ENCODE measurements around the gene TBC1D24. TPM values are rescaled to one million over a fixed set of nuclear protein-coding genes. Genes with fewer than 3 reads are reported as not detected.

The TBC1D24 gene
- total and polyA plus RNA-seq, 4 experiments from 2014 or later = 1.3 to 13.7 (median 5.7) TPM

- H3K9me3 ChIP-seq (ENCODE audit: control insufficient read depth in 1 of 2, low read length in 2 of 2) = no peaks in the 10 kb centered on the region
- intact Hi-C loops (cut with micrococcal nuclease) = no loop called here
- ChIA-PET POLR2A (ENCODE audit: partially characterized antibody) (interaction anchor here (0.6 kb wide), 1 partner anchor 752 kb away, joined by 3 read pairs; no protein-coding TSS in a partner anchor), CTCF (ENCODE audit: partially characterized antibody) (interaction anchor here (0.5 to 1.3 kb wide), 2 partner anchors 15 to 169 kb away, joined by 3 read pairs; no protein-coding TSS in a partner anchor)
- peaks cover 40% of the 10 kb centered on the region for H3K4me1 ChIP-seq (ENCODE audit: insufficient read depth, low read length)
- H3K4me3 Mint-ChIP-seq = peak overlapping the region; percentile 60 to 85 (median 76)
- no peaks in the 10 kb centered on the region for H3K36me3 Mint-ChIP-seq
- no peaks in the 10 kb centered on the region for H3K36me3 ChIP-seq (ENCODE audit: insufficient read depth, low read length)
- no peak overlapping the region for H3K27ac Mint-ChIP-seq
- H3K27ac ChIP-seq (ENCODE audit: low read depth, low read length) = no peak overlapping the region
- no peaks in the 10 kb centered on the region for H3K9me3 Mint-ChIP-seq
- peaks cover 6 to 35% (median 14%) of the 10 kb centered on the region in 4 donors for H3K4me1 Mint-ChIP-seq
- H3K27me3 Mint-ChIP-seq = peaks cover 15 to 18% of the 10 kb centered on the region in 2 donors
- H3K4me3 ChIP-seq (ENCODE audit: low read length in 2 of 2) = no peak overlapping the region
- H3K27me3 ChIP-seq (ENCODE audit: insufficient read depth, low read length) = peaks cover 29% of the 10 kb centered on the region
- no peak for DNase-seq
These were observed 2.0 kb upstream of the TBC1D24 start for GRCh38 chr16:2472885-2473445.

- intact Hi-C loops (cut with micrococcal nuclease) = no loop called here
- ChIA-PET POLR2A (ENCODE audit: partially characterized antibody) (interaction anchor here (1.5 to 1.8 kb wide), 3 partner anchors 10 to 41 kb away, joined by 5 to 8 read pairs (median 6); partner anchors contain the start of gene ATP6V0C), CTCF (ENCODE audit: partially characterized antibody) (interaction anchor here (0.5 to 1.3 kb wide), 2 partner anchors 15 to 169 kb away, joined by 3 read pairs; no protein-coding TSS in a partner anchor)
- Mint-ChIP-seq H3K4me1 (peaks cover 6 to 34% (median 14%) of the 10 kb centered on the region in 4 donors), H3K27ac (no peak overlapping the region), H3K4me3 (peak overlapping the region; percentile 71 to 85 (median 78)), H3K27me3 (peaks cover 11 to 16% of the 10 kb centered on the region in 2 donors), H3K36me3 (no peaks in the 10 kb centered on the region), H3K9me3 (no peaks in the 10 kb centered on the region)
- Histone ChIP-seq H3K27me3 (ENCODE audit: insufficient read depth, low read length) (peaks cover 29% of the 10 kb centered on the region), H3K9me3 (ENCODE audit: control insufficient read depth in 1 of 2, low read length in 2 of 2) (no peaks in the 10 kb centered on the region), H3K4me1 (ENCODE audit: insufficient read depth, low read length) (peaks cover 35% of the 10 kb centered on the region), H3K27ac (ENCODE audit: low read depth, low read length) (no peak overlapping the region), H3K36me3 (ENCODE audit: insufficient read depth, low read length) (no peaks in the 10 kb centered on the region), H3K4me3 (ENCODE audit: low read length in 2 of 2) (no peak overlapping the region)
- no peak for DNase-seq
These were observed 1.4 kb upstream of the TBC1D24 start for GRCh38 chr16:2473446-2473926.

GRCh38 chr16:2473999-2474876 is 689 bp upstream of the TBC1D24 start:
- peaks cover 25% of the 10 kb centered on the region for H3K27me3 ChIP-seq (ENCODE audit: insufficient read depth, low read length)
- intact Hi-C loops (cut with micrococcal nuclease) = loop anchor here (1.0 to 2.0 kb wide), 5 partner anchors 13 to 319 kb away; partner anchors contain the start of genes ABCA3, CCNF and TRAF7
- H3K4me3 Mint-ChIP-seq = peak overlapping the region; percentile 35 to 81 (median 73)
- ChIA-PET CTCF (ENCODE audit: partially characterized antibody) (interaction anchor here (1.0 to 1.3 kb wide), 3 partner anchors 13 to 27 kb away, joined by 3 to 4 read pairs (median 3); no protein-coding TSS in a partner anchor), POLR2A (ENCODE audit: partially characterized antibody) (interaction anchor here (0.7 to 1.8 kb wide), 11 partner anchors 9 to 465 kb away, joined by 3 to 8 read pairs (median 4); partner anchors contain the start of genes AMDHD2, ATP6V0C, CCNF and ECI1)
- H3K27ac ChIP-seq (ENCODE audit: low read depth, low read length) = peak overlapping the region; percentile 12
- no peaks in the 10 kb centered on the region for H3K9me3 ChIP-seq (ENCODE audit: control insufficient read depth in 1 of 2, low read length in 2 of 2)
- H3K4me3 ChIP-seq (ENCODE audit: low read length in 2 of 2) = peak overlapping the region in 1 of 2 donors; percentile 66
- no peaks in the 10 kb centered on the region for H3K9me3 Mint-ChIP-seq
- H3K36me3 Mint-ChIP-seq = no peaks in the 10 kb centered on the region
- H3K36me3 ChIP-seq (ENCODE audit: insufficient read depth, low read length) = no peaks in the 10 kb centered on the region
- peaks cover 7 to 15% of the 10 kb centered on the region in 2 donors for H3K27me3 Mint-ChIP-seq
- H3K4me1 Mint-ChIP-seq = peaks cover 6 to 33% (median 14%) of the 10 kb centered on the region in 4 donors
- peaks cover 34% of the 10 kb centered on the region for H3K4me1 ChIP-seq (ENCODE audit: insufficient read depth, low read length)
- H3K27ac Mint-ChIP-seq = peak overlapping the region in 1 of 7 donors; percentile 78
- peak; percentile 56 to 70 (median 65) for DNase-seq

GRCh38 chr16:2475413-2476344 is 752 bp downstream of the TBC1D24 start:
- Histone ChIP-seq H3K27ac (ENCODE audit: low read depth, low read length) (no peak overlapping the region), H3K4me1 (ENCODE audit: insufficient read depth, low read length) (peaks cover 34% of the 10 kb centered on the region), H3K27me3 (ENCODE audit: insufficient read depth, low read length) (peaks cover 13% of the 10 kb centered on the region), H3K9me3 (ENCODE audit: control insufficient read depth in 1 of 2, low read length in 2 of 2) (no peaks in the 10 kb centered on the region), H3K36me3 (ENCODE audit: insufficient read depth, low read length) (no peaks in the 10 kb centered on the region), H3K4me3 (ENCODE audit: low read length in 2 of 2) (peak overlapping the region in 1 of 2 donors; percentile 35)
- H3K27me3 Mint-ChIP-seq = peaks cover 2 to 4% of the 10 kb centered on the region in 2 donors
- peaks cover 6 to 26% (median 13%) of the 10 kb centered on the region in 4 donors for H3K4me1 Mint-ChIP-seq
- peak overlapping the region; percentile 63 to 79 (median 75) for H3K4me3 Mint-ChIP-seq
- POLR2A ChIA-PET (ENCODE audit: partially characterized antibody) = interaction anchor here (0.9 to 1.8 kb wide), 8 partner anchors 11 to 320 kb away, joined by 3 to 8 read pairs (median 4); partner anchors contain the start of genes AMDHD2, CCNF, ECI1 and PDPK1
- CTCF ChIA-PET (ENCODE audit: partially characterized antibody) = interaction anchor here (1.0 to 1.3 kb wide), 2 partner anchors 11 to 26 kb away, joined by 3 to 4 read pairs; no protein-coding TSS in a partner anchor
- intact Hi-C loops (cut with micrococcal nuclease) = loop anchor here (1.0 to 2.0 kb wide), 3 partner anchors 15 to 38 kb away; partner anchors contain the start of genes ATP6V0C and TEDC2
- DNase-seq = peak in 3 of 5 donors; percentile 31 to 56 (median 37)
- no peaks in the 10 kb centered on the region for H3K9me3 Mint-ChIP-seq
- peak overlapping the region in 2 of 7 donors; percentile 42 to 62 for H3K27ac Mint-ChIP-seq
- no peaks in the 10 kb centered on the region for H3K36me3 Mint-ChIP-seq

- intact Hi-C loops (cut with micrococcal nuclease) = no loop called here
- Mint-ChIP-seq H3K27ac (peak overlapping the region in 2 of 7 donors; percentile 42 to 62), H3K27me3 (peaks cover 2 to 4% of the 10 kb centered on the region in 2 donors), H3K4me1 (peaks cover 6 to 26% (median 13%) of the 10 kb centered on the region in 4 donors), H3K9me3 (no peaks in the 10 kb centered on the region), H3K36me3 (no peaks in the 10 kb centered on the region), H3K4me3 (peak overlapping the region; percentile 63 to 79 (median 75))
- H3K27me3 ChIP-seq (ENCODE audit: insufficient read depth, low read length) = peaks cover 11% of the 10 kb centered on the region
- no peak overlapping the region for H3K27ac ChIP-seq (ENCODE audit: low read depth, low read length)
- ChIA-PET CTCF (ENCODE audit: partially characterized antibody) (no interaction called here), POLR2A (ENCODE audit: partially characterized antibody) (no interaction called here)
- no peaks in the 10 kb centered on the region for H3K9me3 ChIP-seq (ENCODE audit: control insufficient read depth in 1 of 2, low read length in 2 of 2)
- peaks cover 31% of the 10 kb centered on the region for H3K4me1 ChIP-seq (ENCODE audit: insufficient read depth, low read length)
- DNase-seq = no peak
- H3K4me3 ChIP-seq (ENCODE audit: low read length in 2 of 2) = no peak overlapping the region
- H3K36me3 ChIP-seq (ENCODE audit: insufficient read depth, low read length) = no peaks in the 10 kb centered on the region
These were observed 1.4 kb downstream of the TBC1D24 start for GRCh38 chr16:2476345-2476720.

GRCh38 chr16:2476741-2477140 is 1.8 kb downstream of the TBC1D24 start:
- H3K4me1 Mint-ChIP-seq = peaks cover 6 to 26% (median 13%) of the 10 kb centered on the region in 4 donors
- no peaks in the 10 kb centered on the region for H3K36me3 Mint-ChIP-seq
- DNase-seq = no peak
- ChIA-PET CTCF (ENCODE audit: partially characterized antibody) (no interaction called here), POLR2A (ENCODE audit: partially characterized antibody) (no interaction called here)
- Histone ChIP-seq H3K4me1 (ENCODE audit: insufficient read depth, low read length) (peaks cover 27% of the 10 kb centered on the region), H3K36me3 (ENCODE audit: insufficient read depth, low read length) (no peaks in the 10 kb centered on the region), H3K27me3 (ENCODE audit: insufficient read depth, low read length) (peaks cover 10% of the 10 kb centered on the region), H3K27ac (ENCODE audit: low read depth, low read length) (no peak overlapping the region), H3K9me3 (ENCODE audit: control insufficient read depth in 1 of 2, low read length in 2 of 2) (no peaks in the 10 kb centered on the region), H3K4me3 (ENCODE audit: low read length in 2 of 2) (no peak overlapping the region)
- peaks cover 2 to 4% of the 10 kb centered on the region in 2 donors for H3K27me3 Mint-ChIP-seq
- peaks cover 0 to 2% (median 0%) of the 10 kb centered on the region in 8 donors for H3K9me3 Mint-ChIP-seq
- peak overlapping the region; percentile 55 to 79 (median 72) for H3K4me3 Mint-ChIP-seq
- H3K27ac Mint-ChIP-seq = peak overlapping the region in 2 of 7 donors; percentile 12 to 42
- intact Hi-C loops (cut with micrococcal nuclease) = no loop called here
